ENCODE data around the gene SLC6A3.
A peak's percentile ranks its signal among the peaks of the same experiment; 100 is the strongest.

The SLC6A3 gene

GRCh38 chr5:1387059-1387755, 58.0 kb downstream of the SLC6A3 start:
- no peak for TF ChIP-seq CTCF (conservative IDR thresholded peaks at IDR 0.05; ENCODE audit: low read depth, low read length)
- Histone ChIP-seq H3K79me2 (ENCODE audit: insufficient read depth, low read depth) (no peaks in the 10 kb centered on the region), H3K36me3 (ENCODE audit: insufficient read depth) (no peaks in the 10 kb centered on the region), H3K4me1 (ENCODE audit: low read depth, poor library complexity, severe bottlenecking) (peaks cover 17% of the 10 kb centered on the region), H3K4me2 (peak overlapping the region; percentile 40), H3K27me3 (ENCODE audit: insufficient read depth, low read depth) (peaks cover 44% of the 10 kb centered on the region), H4K20me1 (ENCODE audit: insufficient read depth) (no peaks in the 10 kb centered on the region), H3K9ac (peak overlapping the region; percentile 69; the same call in 1 of the 2 replicates), H3K27ac (no peak overlapping the region), H3K4me3 (IDR thresholded peaks at IDR 0.05; ENCODE audit: insufficient read depth, low read depth, low read length) (no peak overlapping the region), H2AFZ (ENCODE audit: low read depth) (peak overlapping the region; percentile 50; the same call in 1 of the 2 replicates)

- H3K36me3 ChIP-seq (ENCODE audit: insufficient read depth): no peaks in the 10 kb centered on the region
- peak overlapping the region; percentile 69 for H3K9ac ChIP-seq
- peak overlapping the region; percentile 50 for H3K4me3 ChIP-seq (IDR thresholded peaks at IDR 0.05; ENCODE audit: insufficient read depth, low read depth, low read length)
- TF ChIP-seq CTCF (conservative IDR thresholded peaks at IDR 0.05; ENCODE audit: low read depth, low read length): no peak
- H2AFZ ChIP-seq (ENCODE audit: low read depth): peak overlapping the region; percentile 50
- no peaks in the 10 kb centered on the region for H4K20me1 ChIP-seq (ENCODE audit: insufficient read depth)
- peaks cover 36% of the 10 kb centered on the region; the same call in 1 of the 2 replicates for H3K27me3 ChIP-seq (ENCODE audit: insufficient read depth, low read depth)
- H3K4me1 ChIP-seq (ENCODE audit: low read depth, poor library complexity, severe bottlenecking): peaks cover 17% of the 10 kb centered on the region
- H3K4me2 ChIP-seq: peak overlapping the region; percentile 40
- peak overlapping the region; percentile 35; the same call in 1 of the 2 replicates for H3K27ac ChIP-seq
- H3K79me2 ChIP-seq (ENCODE audit: insufficient read depth, low read depth): no peaks in the 10 kb centered on the region
These were observed 58.9 kb downstream of the SLC6A3 start for GRCh38 chr5:1386274-1386717.

- H3K4me1 ChIP-seq (ENCODE audit: low read depth, poor library complexity, severe bottlenecking): peaks cover 17% of the 10 kb centered on the region
- H3K4me2 ChIP-seq: peak overlapping the region; percentile 40
- peak overlapping the region; percentile 50 for H2AFZ ChIP-seq (ENCODE audit: low read depth)
- no peak for TF ChIP-seq CTCF (conservative IDR thresholded peaks at IDR 0.05; ENCODE audit: low read depth, low read length)
- no peaks in the 10 kb centered on the region for H3K79me2 ChIP-seq (ENCODE audit: insufficient read depth, low read depth)
- peak overlapping the region; percentile 69 for H3K9ac ChIP-seq
- H3K4me3 ChIP-seq (IDR thresholded peaks at IDR 0.05; ENCODE audit: insufficient read depth, low read depth, low read length): peak overlapping the region; percentile 50
- H3K36me3 ChIP-seq (ENCODE audit: insufficient read depth): no peaks in the 10 kb centered on the region
- H3K27me3 ChIP-seq (ENCODE audit: insufficient read depth, low read depth): peaks cover 29% of the 10 kb centered on the region; the same call in 1 of the 2 replicates
- peak overlapping the region; percentile 35; the same call in 1 of the 2 replicates for H3K27ac ChIP-seq
- no peaks in the 10 kb centered on the region for H4K20me1 ChIP-seq (ENCODE audit: insufficient read depth)
These were observed 59.6 kb downstream of the SLC6A3 start for GRCh38 chr5:1385395-1386273.

GRCh38 chr5:1384521-1384920, 60.7 kb downstream of the SLC6A3 start:
- Histone ChIP-seq H3K79me2 (ENCODE audit: insufficient read depth, low read depth) (no peaks in the 10 kb centered on the region), H3K4me2 (no peak overlapping the region), H3K9ac (no peak overlapping the region), H3K27me3 (ENCODE audit: insufficient read depth, low read depth) (peaks cover 20% of the 10 kb centered on the region; the same call in 1 of the 2 replicates), H4K20me1 (ENCODE audit: insufficient read depth) (no peaks in the 10 kb centered on the region), H3K36me3 (ENCODE audit: insufficient read depth) (no peaks in the 10 kb centered on the region), H2AFZ (ENCODE audit: low read depth) (no peak overlapping the region), H3K4me3 (IDR thresholded peaks at IDR 0.05; ENCODE audit: insufficient read depth, low read depth, low read length) (no peak overlapping the region), H3K27ac (no peak overlapping the region), H3K4me1 (ENCODE audit: low read depth, poor library complexity, severe bottlenecking) (peaks cover 17% of the 10 kb centered on the region)
- TF ChIP-seq CTCF (conservative IDR thresholded peaks at IDR 0.05; ENCODE audit: low read depth, low read length): no peak
